Measurements from ENCODE around the gene ADAM12. TPM values are rescaled to one million over a fixed set of nuclear protein-coding genes. Genes with fewer than 3 reads are reported as not detected.

Gene ADAM12
- total and polyA plus RNA-seq, 2 donors (not counting 1 experiment from before 2014, with no cell fraction given): 21.0 to 56.9 TPM

- H3K79me2 ChIP-seq (ENCODE audit: control insufficient read depth, insufficient read depth, low read length): no peaks in the 10 kb centered on the region
- DNase-seq (ENCODE audit: low read depth in 2 of 2): no peak
- H3K9me3 ChIP-seq (ENCODE audit: control insufficient read depth, insufficient read depth, low read depth, low read length): no peaks in the 10 kb centered on the region
- H3K4me1 ChIP-seq (ENCODE audit: control insufficient read depth, extremely low read depth, insufficient read depth, low read length): no peaks in the 10 kb centered on the region
- no peak overlapping the region for H3K4me2 ChIP-seq (ENCODE audit: extremely low read depth, insufficient read depth, low read length)
- peaks cover 4% of the 10 kb centered on the region for H3K27me3 ChIP-seq (ENCODE audit: control insufficient read depth, insufficient read depth, low read length)
- H3K27ac ChIP-seq (ENCODE audit: insufficient read depth, low read length): no peak overlapping the region
- no peaks in the 10 kb centered on the region for H4K20me1 ChIP-seq (ENCODE audit: control insufficient read depth, extremely low read depth, insufficient read depth, low read length)
- TF ChIP-seq EZH2 (IDR thresholded peaks at IDR 0.05; ENCODE audit: low read length, missing control alignments) (no peak), CTCF (conservative IDR thresholded peaks at IDR 0.05 in 1 of 2, IDR thresholded peaks at IDR 0.05 in 1 of 2; ENCODE audit: low read depth in 1 of 2, low read length in 2 of 2) (no peak)
- no peak overlapping the region for H2AFZ ChIP-seq (ENCODE audit: low read length)
- H3K36me3 ChIP-seq (ENCODE audit: control insufficient read depth, insufficient read depth, low read length): no peaks in the 10 kb centered on the region
- H3K4me3 ChIP-seq (replicated peaks in 1 of 4; ENCODE audit: control extremely low read depth in 1 of 4, insufficient read depth in 1 of 4, low read depth in 3 of 4, low read length in 4 of 4): no peak overlapping the region
- H3K9ac ChIP-seq (ENCODE audit: insufficient read depth, low read length): no peak overlapping the region
These were observed 46.0 kb upstream of the ADAM12 start for GRCh38 chr10:126434235-126434634.

GRCh38 chr10:126433351-126433750 lies 45.1 kb upstream of the ADAM12 start:
- peak in 1 of 2 donors; percentile 65 for DNase-seq (ENCODE audit: low read depth in 2 of 2)
- H3K79me2 ChIP-seq (ENCODE audit: control insufficient read depth, insufficient read depth, low read length): no peaks in the 10 kb centered on the region
- H3K4me2 ChIP-seq (ENCODE audit: extremely low read depth, insufficient read depth, low read length): no peak overlapping the region
- H3K4me1 ChIP-seq (ENCODE audit: control insufficient read depth, extremely low read depth, insufficient read depth, low read length): no peaks in the 10 kb centered on the region
- no peak overlapping the region for H3K4me3 ChIP-seq (replicated peaks in 1 of 4; ENCODE audit: control extremely low read depth in 1 of 4, insufficient read depth in 1 of 4, low read depth in 3 of 4, low read length in 4 of 4)
- TF ChIP-seq CTCF (conservative IDR thresholded peaks at IDR 0.05 in 1 of 2, IDR thresholded peaks at IDR 0.05 in 1 of 2; ENCODE audit: low read depth in 1 of 2, low read length in 2 of 2) (no peak), EZH2 (IDR thresholded peaks at IDR 0.05; ENCODE audit: low read length, missing control alignments) (no peak)
- peaks cover 2% of the 10 kb centered on the region for H3K27me3 ChIP-seq (ENCODE audit: control insufficient read depth, insufficient read depth, low read length)
- H2AFZ ChIP-seq (ENCODE audit: low read length): no peak overlapping the region
- no peak overlapping the region for H3K27ac ChIP-seq (ENCODE audit: insufficient read depth, low read length)
- H3K36me3 ChIP-seq (ENCODE audit: control insufficient read depth, insufficient read depth, low read length): no peaks in the 10 kb centered on the region
- H3K9ac ChIP-seq (ENCODE audit: insufficient read depth, low read length): no peak overlapping the region
- H4K20me1 ChIP-seq (ENCODE audit: control insufficient read depth, extremely low read depth, insufficient read depth, low read length): no peaks in the 10 kb centered on the region
- H3K9me3 ChIP-seq (ENCODE audit: control insufficient read depth, insufficient read depth, low read depth, low read length): no peaks in the 10 kb centered on the region

- H3K4me3 ChIP-seq (replicated peaks in 1 of 4; ENCODE audit: control extremely low read depth in 1 of 4, insufficient read depth in 1 of 4, low read depth in 3 of 4, low read length in 4 of 4): no peak overlapping the region
- H4K20me1 ChIP-seq (ENCODE audit: control insufficient read depth, extremely low read depth, insufficient read depth, low read length): no peaks in the 10 kb centered on the region
- H3K9me3 ChIP-seq (ENCODE audit: control insufficient read depth, insufficient read depth, low read depth, low read length): no peaks in the 10 kb centered on the region
- no peak overlapping the region for H3K9ac ChIP-seq (ENCODE audit: insufficient read depth, low read length)
- H3K27ac ChIP-seq (ENCODE audit: insufficient read depth, low read length): no peak overlapping the region
- DNase-seq (ENCODE audit: low read depth in 2 of 2): no peak
- H3K79me2 ChIP-seq (ENCODE audit: control insufficient read depth, insufficient read depth, low read length): no peaks in the 10 kb centered on the region
- no peak overlapping the region for H3K4me2 ChIP-seq (ENCODE audit: extremely low read depth, insufficient read depth, low read length)
- no peak for TF ChIP-seq CTCF (conservative IDR thresholded peaks at IDR 0.05 in 1 of 2, IDR thresholded peaks at IDR 0.05 in 1 of 2; ENCODE audit: low read depth in 1 of 2, low read length in 2 of 2)
- no peak for TF ChIP-seq EZH2 (IDR thresholded peaks at IDR 0.05; ENCODE audit: low read length, missing control alignments)
- no peaks in the 10 kb centered on the region for H3K36me3 ChIP-seq (ENCODE audit: control insufficient read depth, insufficient read depth, low read length)
- no peak overlapping the region for H2AFZ ChIP-seq (ENCODE audit: low read length)
- peaks cover 2% of the 10 kb centered on the region for H3K27me3 ChIP-seq (ENCODE audit: control insufficient read depth, insufficient read depth, low read length)
- H3K4me1 ChIP-seq (ENCODE audit: control insufficient read depth, extremely low read depth, insufficient read depth, low read length): no peaks in the 10 kb centered on the region
These were observed 44.2 kb upstream of the ADAM12 start for GRCh38 chr10:126432507-126432906.

Measured in fibroblast of lung (primary cell).